ENCODE results near the gene PCSK6. TPM values are rescaled to one million over a fixed set of nuclear protein-coding genes. Genes with fewer than 3 reads are reported as not detected.
A peak's percentile ranks its signal among the peaks of the same experiment; 100 is the strongest.

The PCSK6 gene
- total RNA-seq, 1 donor, result 0.72 TPM

DNA sequence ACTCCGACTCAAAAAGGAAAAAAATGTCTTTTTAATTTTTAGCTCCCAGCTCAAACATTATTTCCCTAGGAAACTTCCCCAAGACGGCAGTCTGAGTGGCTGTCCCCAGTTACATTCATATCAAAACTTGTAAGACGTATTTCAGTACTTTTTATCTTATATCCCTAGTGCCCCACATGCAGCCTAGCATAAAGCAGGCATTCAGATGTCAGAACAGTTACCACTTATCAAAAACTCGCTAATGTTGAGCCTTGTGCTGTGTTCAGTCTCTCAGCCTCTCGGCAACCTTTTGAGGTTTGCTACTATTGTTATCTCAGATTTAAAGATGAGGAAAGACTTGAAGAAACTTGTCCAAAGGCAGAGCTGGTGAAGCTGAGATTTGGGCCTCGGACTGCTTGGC lies 205.6 kb downstream of the PCSK6 start:
- no peaks in the 10 kb centered on the region for H3K4me1 ChIP-seq (ENCODE audit: insufficient read depth, low read length)
- H4K20me1 ChIP-seq (ENCODE audit: insufficient read depth, low read length), result peaks cover 12% of the 10 kb centered on the region
- H2AFZ ChIP-seq (ENCODE audit: low read length), result no peak overlapping the region
- DNase-seq (ENCODE audit: insufficient read length, low spot score, missing footprints), result no peak
- no peaks in the 10 kb centered on the region for H3K9me3 ChIP-seq (ENCODE audit: low read depth, low read length)
- no peaks in the 10 kb centered on the region for H3K27me3 ChIP-seq (ENCODE audit: insufficient read depth, low read length)
- H3K27ac ChIP-seq (ENCODE audit: low read depth, low read length), result no peak overlapping the region
- no peak overlapping the region for H3K4me3 ChIP-seq (ENCODE audit: insufficient read depth, low read length)
- peaks cover 81% of the 10 kb centered on the region for H3K36me3 ChIP-seq (ENCODE audit: insufficient read depth, low read length)
- H3K4me2 ChIP-seq (ENCODE audit: insufficient read depth, low read length), result no peak overlapping the region
- peaks cover 26% of the 10 kb centered on the region for H3K79me2 ChIP-seq (ENCODE audit: insufficient read depth, low read length)
- TF ChIP-seq, protein P1, sequence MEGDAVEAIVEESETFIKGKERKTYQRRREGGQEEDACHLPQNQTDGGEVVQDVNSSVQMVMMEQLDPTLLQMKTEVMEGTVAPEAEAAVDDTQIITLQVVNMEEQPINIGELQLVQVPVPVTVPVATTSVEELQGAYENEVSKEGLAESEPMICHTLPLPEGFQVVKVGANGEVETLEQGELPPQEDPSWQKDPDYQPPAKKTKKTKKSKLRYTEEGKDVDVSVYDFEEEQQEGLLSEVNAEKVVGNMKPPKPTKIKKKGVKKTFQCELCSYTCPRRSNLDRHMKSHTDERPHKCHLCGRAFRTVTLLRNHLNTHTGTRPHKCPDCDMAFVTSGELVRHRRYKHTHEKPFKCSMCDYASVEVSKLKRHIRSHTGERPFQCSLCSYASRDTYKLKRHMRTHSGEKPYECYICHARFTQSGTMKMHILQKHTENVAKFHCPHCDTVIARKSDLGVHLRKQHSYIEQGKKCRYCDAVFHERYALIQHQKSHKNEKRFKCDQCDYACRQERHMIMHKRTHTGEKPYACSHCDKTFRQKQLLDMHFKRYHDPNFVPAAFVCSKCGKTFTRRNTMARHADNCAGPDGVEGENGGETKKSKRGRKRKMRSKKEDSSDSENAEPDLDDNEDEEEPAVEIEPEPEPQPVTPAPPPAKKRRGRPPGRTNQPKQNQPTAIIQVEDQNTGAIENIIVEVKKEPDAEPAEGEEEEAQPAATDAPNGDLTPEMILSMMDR (IDR thresholded peaks at IDR 0.05; ENCODE audit: extremely low read depth, low read depth, low read length), result no peak

DNA sequence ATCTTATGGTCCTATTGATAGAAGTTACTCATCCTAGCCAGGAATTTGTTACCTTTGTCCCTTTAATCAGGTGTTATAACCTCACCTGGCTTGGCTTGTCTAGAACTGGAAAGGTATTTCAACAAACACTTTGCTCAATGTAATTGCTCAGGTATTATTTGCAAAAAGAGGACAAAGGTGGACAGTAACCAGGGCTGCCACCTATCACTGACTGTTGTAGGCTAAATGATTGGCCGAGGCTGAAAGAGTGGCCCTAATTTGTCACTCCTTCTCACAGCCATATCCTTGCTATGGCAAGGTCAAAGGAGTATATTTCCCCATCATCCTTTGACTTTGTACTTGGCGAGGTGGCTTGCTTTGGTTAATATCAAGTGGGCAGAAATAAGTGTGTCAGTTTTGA lies 209.5 kb downstream of the PCSK6 start:
- Histone ChIP-seq H3K27me3 (ENCODE audit: insufficient read depth, low read length) (no peaks in the 10 kb centered on the region), H3K4me1 (ENCODE audit: insufficient read depth, low read length) (peaks cover 11% of the 10 kb centered on the region), H3K27ac (ENCODE audit: low read depth, low read length) (no peak overlapping the region), H3K79me2 (ENCODE audit: insufficient read depth, low read length) (peaks cover 22% of the 10 kb centered on the region), H3K36me3 (ENCODE audit: insufficient read depth, low read length) (peaks cover 54% of the 10 kb centered on the region), H4K20me1 (ENCODE audit: insufficient read depth, low read length) (peaks cover 8% of the 10 kb centered on the region), H3K9me3 (ENCODE audit: low read depth, low read length) (no peaks in the 10 kb centered on the region), H3K4me3 (ENCODE audit: insufficient read depth, low read length) (no peak overlapping the region), H3K4me2 (ENCODE audit: insufficient read depth, low read length) (no peak overlapping the region), H2AFZ (ENCODE audit: low read length) (no peak overlapping the region)
- TF ChIP-seq, protein P1 (IDR thresholded peaks at IDR 0.05; ENCODE audit: extremely low read depth, low read depth, low read length), result no peak
- peak; percentile 59 for DNase-seq (ENCODE audit: insufficient read length, low spot score, missing footprints)

DNA sequence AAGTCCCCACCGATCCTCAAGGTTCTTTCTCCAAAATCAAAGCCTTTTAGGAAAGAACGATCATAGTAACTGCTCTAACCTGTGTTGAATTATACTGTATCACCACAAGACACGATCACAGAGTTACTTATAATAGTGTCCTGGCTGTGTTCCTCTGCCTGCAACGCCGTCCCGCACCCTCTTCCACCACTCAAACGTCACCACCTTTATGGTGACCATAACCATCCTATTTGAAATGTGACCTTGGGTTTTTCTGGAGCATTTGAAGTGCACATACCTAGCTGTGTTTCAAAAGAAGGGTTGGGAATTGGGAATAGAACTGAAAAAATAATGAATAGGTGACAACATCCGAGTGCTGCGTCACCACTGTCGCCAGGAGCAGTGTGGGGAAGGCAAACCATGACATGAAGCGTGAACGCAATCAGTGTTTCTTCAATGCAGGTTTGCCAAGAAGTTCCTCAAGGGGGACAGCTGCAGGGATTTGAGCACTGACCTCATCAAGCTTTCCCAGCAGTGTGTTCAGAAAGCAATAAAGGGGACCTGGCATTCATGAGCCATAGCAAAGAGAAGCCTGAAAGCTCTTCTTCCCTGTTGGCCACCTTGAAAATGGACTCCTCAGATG lies 211.5 kb downstream of the PCSK6 start:
- Histone ChIP-seq H3K4me1 (ENCODE audit: insufficient read depth, low read length) (peaks cover 11% of the 10 kb centered on the region), H3K4me3 (ENCODE audit: insufficient read depth, low read length) (peak overlapping the region; percentile 83), H4K20me1 (ENCODE audit: insufficient read depth, low read length) (peaks cover 18% of the 10 kb centered on the region), H3K4me2 (ENCODE audit: insufficient read depth, low read length) (peak overlapping the region; percentile 94), H3K79me2 (ENCODE audit: insufficient read depth, low read length) (peaks cover 35% of the 10 kb centered on the region), H3K36me3 (ENCODE audit: insufficient read depth, low read length) (peaks cover 57% of the 10 kb centered on the region), H3K27me3 (ENCODE audit: insufficient read depth, low read length) (no peaks in the 10 kb centered on the region), H3K9me3 (ENCODE audit: low read depth, low read length) (no peaks in the 10 kb centered on the region), H3K27ac (ENCODE audit: low read depth, low read length) (peak overlapping the region; percentile 66), H2AFZ (ENCODE audit: low read length) (peak overlapping the region; percentile 89)
- no peak for DNase-seq (ENCODE audit: insufficient read length, low spot score, missing footprints)
- TF ChIP-seq, protein P1 (IDR thresholded peaks at IDR 0.05; ENCODE audit: extremely low read depth, low read depth, low read length), result no peak

DNA sequence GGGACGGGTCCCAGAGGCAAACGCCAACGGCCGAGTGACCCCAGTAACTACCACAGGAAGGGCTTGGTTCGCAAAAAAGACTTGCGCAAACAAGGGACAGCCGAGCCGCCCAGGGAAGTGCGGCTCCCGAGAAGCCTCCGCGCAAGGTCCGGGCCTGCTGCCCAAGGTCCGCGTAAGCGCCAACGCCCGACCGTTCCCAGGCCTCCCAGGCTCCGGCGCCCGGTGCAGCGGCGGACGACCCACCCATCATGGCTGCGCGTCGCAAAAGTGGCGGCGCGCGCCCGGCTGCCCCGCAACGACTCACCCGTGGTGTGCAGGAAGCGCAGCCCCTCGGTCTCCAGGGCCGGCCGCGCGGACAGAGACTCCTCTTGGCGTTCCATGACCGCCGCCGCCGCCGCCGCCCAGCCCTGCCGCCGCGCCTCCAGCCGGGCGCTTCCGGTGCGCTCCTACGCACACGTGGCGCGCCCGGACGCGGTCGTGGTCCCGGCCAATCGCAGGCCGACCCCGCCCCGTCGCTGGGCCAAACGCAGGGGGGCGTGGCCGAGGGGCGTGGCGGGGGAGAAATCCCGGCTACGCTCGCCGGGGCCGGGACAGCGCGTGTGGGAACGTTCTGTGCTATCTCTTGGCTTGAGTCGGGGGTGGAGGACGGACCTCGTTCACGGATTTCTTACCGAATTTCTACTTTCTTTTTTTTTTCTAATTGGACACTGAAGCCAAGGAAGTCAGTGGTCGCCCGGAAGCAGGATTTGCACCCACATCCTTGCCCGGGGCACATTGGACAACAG lies 212.3 kb downstream of the PCSK6 start, which contains the start of gene SELENOS:
SELENOS (minus strand) TSS at position 448 of the 785 bp plus-strand sequence; CDS start at position 380, 68 bp downstream.
- DNase-seq (ENCODE audit: insufficient read length, low spot score, missing footprints), result peak; percentile 98
- H3K4me2 ChIP-seq (ENCODE audit: insufficient read depth, low read length), result peak within 1 kb of the TSS; percentile 94
- H3K27ac ChIP-seq (ENCODE audit: low read depth, low read length), result peak within 1 kb of the TSS; percentile 88
- H3K79me2 ChIP-seq (ENCODE audit: insufficient read depth, low read length), result peaks cover 35% of the 10 kb centered on the region
- H3K36me3 ChIP-seq (ENCODE audit: insufficient read depth, low read length), result peaks cover 58% of the 10 kb centered on the region
- H3K27me3 ChIP-seq (ENCODE audit: insufficient read depth, low read length), result no peaks in the 10 kb centered on the region
- peak within 1 kb of the TSS; percentile 83 for H3K4me3 ChIP-seq (ENCODE audit: insufficient read depth, low read length)
- TF ChIP-seq, protein P1 (IDR thresholded peaks at IDR 0.05; ENCODE audit: extremely low read depth, low read depth, low read length), result no peak
- H4K20me1 ChIP-seq (ENCODE audit: insufficient read depth, low read length), result peaks cover 18% of the 10 kb centered on the region
- H2AFZ ChIP-seq (ENCODE audit: low read length), result peak within 1 kb of the TSS; percentile 89
- peaks cover 11% of the 10 kb centered on the region for H3K4me1 ChIP-seq (ENCODE audit: insufficient read depth, low read length)
- H3K9me3 ChIP-seq (ENCODE audit: low read depth, low read length), result no peaks in the 10 kb centered on the region

Measured in osteoblast (primary cell).